ENCODE data around the gene NPC2.

NPC2 gene

GRCh38 chr14:74508844-74509428 is 15.8 kb upstream of the NPC2 start:
- no peak for TF ChIP-seq RARB (CRISPR knock-in tag; IDR thresholded peaks at IDR 0.05)
- no peak for TF ChIP-seq BACH2 (CRISPR knock-in tag; IDR thresholded peaks at IDR 0.05; ENCODE audit: borderline replicate concordance)
- no peak for TF ChIP-seq ZFP30 (CRISPR knock-in tag; IDR thresholded peaks at IDR 0.05)
- no peak for TF ChIP-seq OSR1 (CRISPR knock-in tag; IDR thresholded peaks at IDR 0.05)
- no peak for TF ChIP-seq ZC3H10 (CRISPR knock-in tag; IDR thresholded peaks at IDR 0.05)
- no peak for TF ChIP-seq PATZ1 (CRISPR knock-in tag; IDR thresholded peaks at IDR 0.05; ENCODE audit: borderline replicate concordance)

GRCh38 chr14:74508292-74508731 is 15.2 kb upstream of the NPC2 start:
- ATAC-seq, result peak; percentile 62
- TF ChIP-seq PATZ1 (CRISPR knock-in tag; IDR thresholded peaks at IDR 0.05; ENCODE audit: borderline replicate concordance), result no peak
- TF ChIP-seq POU6F1 (CRISPR knock-in tag; IDR thresholded peaks at IDR 0.05; ENCODE audit: borderline replicate concordance, low read depth), result no peak
- no peak for TF ChIP-seq RARB (CRISPR knock-in tag; IDR thresholded peaks at IDR 0.05)
- no peak for TF ChIP-seq SNAI2 (CRISPR knock-in tag; IDR thresholded peaks at IDR 0.05)
- no peak for TF ChIP-seq CSDC2 (CRISPR knock-in tag; IDR thresholded peaks at IDR 0.05)
- TF ChIP-seq TOX (CRISPR knock-in tag; IDR thresholded peaks at IDR 0.05; ENCODE audit: borderline replicate concordance), result no peak
- no peak for TF ChIP-seq CSRNP3 (CRISPR knock-in tag; IDR thresholded peaks at IDR 0.05)
- no peak for TF ChIP-seq BACH2 (CRISPR knock-in tag; IDR thresholded peaks at IDR 0.05; ENCODE audit: borderline replicate concordance)
- TF ChIP-seq ZNF565 (CRISPR knock-in tag; conservative IDR thresholded peaks at IDR 0.05; ENCODE audit: low read depth), result no peak
- no peak for TF ChIP-seq ZFP30 (CRISPR knock-in tag; IDR thresholded peaks at IDR 0.05)
- TF ChIP-seq TCF4 (CRISPR knock-in tag; IDR thresholded peaks at IDR 0.05; ENCODE audit: borderline replicate concordance), result no peak
- no peak for TF ChIP-seq ISL1 (CRISPR knock-in tag; IDR thresholded peaks at IDR 0.05)

More at GRCh38 chr14:74508844-74509428, 15.8 kb upstream of the NPC2 start:
- ATAC-seq, result no peak; the same call in 2 of the 3 replicates

- ATAC-seq, result no peak
- no peak for TF ChIP-seq GLIS3 (CRISPR knock-in tag; IDR thresholded peaks at IDR 0.05)
- TF ChIP-seq ZNF565 (CRISPR knock-in tag; conservative IDR thresholded peaks at IDR 0.05; ENCODE audit: low read depth), result no peak
- no peak for TF ChIP-seq CREB5 (CRISPR knock-in tag; IDR thresholded peaks at IDR 0.05; ENCODE audit: low read depth)
- TF ChIP-seq POU6F1 (CRISPR knock-in tag; IDR thresholded peaks at IDR 0.05; ENCODE audit: borderline replicate concordance, low read depth), result no peak
Measured at GRCh38 chr14:74507840-74508239, 14.7 kb upstream of the NPC2 start.

- TF ChIP-seq CREB5 (CRISPR knock-in tag; IDR thresholded peaks at IDR 0.05; ENCODE audit: low read depth), result no peak
- TF ChIP-seq POU6F1 (CRISPR knock-in tag; IDR thresholded peaks at IDR 0.05; ENCODE audit: borderline replicate concordance, low read depth), result no peak
- no peak for TF ChIP-seq GLIS3 (CRISPR knock-in tag; IDR thresholded peaks at IDR 0.05)
- no peak for TF ChIP-seq ZNF70 (CRISPR knock-in tag; IDR thresholded peaks at IDR 0.05)
- no peak for TF ChIP-seq PPARA (CRISPR knock-in tag; IDR thresholded peaks at IDR 0.05; ENCODE audit: borderline replicate concordance)
- no peak for TF ChIP-seq SNAI2 (CRISPR knock-in tag; IDR thresholded peaks at IDR 0.05)
- no peak for ATAC-seq
Measured at GRCh38 chr14:74507085-74507484, 14.0 kb upstream of the NPC2 start.

All from SK-N-SH treated with all-trans-retinoic acid at 6 μM for 48 hours (cell line).